Astrocyte (in vitro differentiated cells and primary cell): ENCODE data around the gene CD22. TPM values are rescaled to one million over a fixed set of nuclear protein-coding genes. Genes with fewer than 3 reads are reported as not detected.

ENCODE experiments used
- DNase-seq: peaks from one replicate; pipeline ENCODE4 v3.0.0-alpha.2; 2010; ENCODE audit warnings: low read depth
- FAIRE-seq: peaks from 2 replicates; lab custom pipeline; 2011; peaks lifted over from hg19 to GRCh38; lab: Jason Lieb, UNC
- H2AFZ ChIP-seq: 2 replicates; pipeline ENCODE4 v1.6.0; 2012; ENCODE audit warnings: low read depth, low read length, inconsistent platforms
- H3K27ac ChIP-seq: 2 replicates; pipeline ENCODE4 v1.5.1; 2011; ENCODE audit warnings: low read depth, low read length, inconsistent platforms
- H3K27me3 ChIP-seq: 2 replicates; pipeline ENCODE4 v1.6.0; 2011; ENCODE audit warnings: low read length, inconsistent platforms; ENCODE audit not compliant: insufficient read depth
- H3K36me3 ChIP-seq: 2 replicates; pipeline ENCODE4 v1.5.1; 2011; ENCODE audit warnings: low read length, inconsistent platforms; ENCODE audit not compliant: insufficient read depth
- H3K4me1 ChIP-seq: 2 replicates; pipeline ENCODE4 v1.5.1; 2011; ENCODE audit warnings: low read length, inconsistent platforms; ENCODE audit not compliant: insufficient read depth
- H3K4me2 ChIP-seq: 2 replicates; pipeline ENCODE4 v1.6.0; 2012; ENCODE audit warnings: low read length, inconsistent platforms
- H3K4me3 ChIP-seq: 2 replicates; pipeline ENCODE4 v1.5.1; 2011; ENCODE audit warnings: low read depth, mild to moderate bottlenecking, low read length, inconsistent platforms; ENCODE audit not compliant: insufficient read depth
- H3K79me2 ChIP-seq: 2 replicates; pipeline ENCODE4 v1.6.0; 2012; ENCODE audit warnings: mild to moderate bottlenecking, low read length, inconsistent platforms; ENCODE audit not compliant: insufficient read depth
- H3K9ac ChIP-seq: 2 replicates; pipeline ENCODE4 v1.6.0; 2012; ENCODE audit warnings: mild to moderate bottlenecking, low read length, inconsistent platforms
- H3K9me3 ChIP-seq: 2 replicates; pipeline ENCODE4 v1.5.1; 2012; ENCODE audit warnings: low read depth, mild to moderate bottlenecking, low read length, inconsistent platforms; ENCODE audit not compliant: insufficient read depth
- H4K20me1 ChIP-seq: 2 replicates; pipeline ENCODE4 v1.6.0; 2012; ENCODE audit warnings: low read length, inconsistent platforms; ENCODE audit not compliant: insufficient read depth
- H3K27ac Mint-ChIP-seq: one replicate; pipeline ENCODE4 v1.8.0; 2021; ENCODE audit warnings: mild to moderate bottlenecking, mixed read lengths; ENCODE audit not compliant: unreplicated experiment
- H3K27me3 Mint-ChIP-seq: one replicate; pipeline ENCODE4 v1.8.0; 2021; ENCODE audit warnings: low read depth, mixed read lengths; ENCODE audit not compliant: unreplicated experiment
- H3K36me3 Mint-ChIP-seq: one replicate; pipeline ENCODE4 v1.8.0; 2021; ENCODE audit warnings: low read depth, mixed read lengths; ENCODE audit not compliant: unreplicated experiment
- H3K4me1 Mint-ChIP-seq: one replicate; pipeline ENCODE4 v1.8.0; 2021; ENCODE audit warnings: low read depth, mixed read lengths; ENCODE audit not compliant: unreplicated experiment
- H3K4me3 Mint-ChIP-seq: one replicate; pipeline ENCODE4 v1.8.0; 2021; ENCODE audit warnings: mild to moderate bottlenecking, moderate library complexity, mixed read lengths; ENCODE audit not compliant: unreplicated experiment
- H3K9me3 Mint-ChIP-seq: one replicate; pipeline ENCODE4 v1.8.0; 2021; ENCODE audit warnings: mild to moderate bottlenecking, mixed read lengths; ENCODE audit not compliant: unreplicated experiment
- EZH2 ChIP-seq: IDR thresholded peaks from 2 replicates; pipeline ENCODE4 v1.6.1; 2012; ENCODE audit warnings: mild to moderate bottlenecking, low read length, inconsistent platforms; ENCODE audit not compliant: insufficient read depth
- total RNA-seq: library from RNA; stranded (reverse); gene quantifications from 2 replicates; pipeline ENCODE4 v1.2.1, GENCODE V29; 2021
- TF ChIP-seq, protein P1 (sequence below): IDR thresholded peaks from 2 replicates; pipeline ENCODE4 v1.5.1; 2011; ENCODE audit warnings: low read depth, mild to moderate bottlenecking, inconsistent platforms, low read length, moderate library complexity; ENCODE audit not compliant: insufficient read depth

CD22 gene
- total RNA-seq, 1 donor from 2014 or later: not detected

- Histone ChIP-seq H2AFZ (no peak overlapping the region), H3K36me3 (no peaks in the 10 kb centered on the region), H3K27ac (no peak overlapping the region), H3K4me2 (no peak overlapping the region), H3K79me2 (no peaks in the 10 kb centered on the region), H3K9ac (no peak overlapping the region), H3K27me3 (no peaks in the 10 kb centered on the region), H3K4me1 (no peaks in the 10 kb centered on the region), H3K9me3 (no peaks in the 10 kb centered on the region), H4K20me1 (no peaks in the 10 kb centered on the region), H3K4me3 (no peak overlapping the region)
- DNase-seq (no peak), FAIRE-seq (no peak)
- no peaks in the 10 kb centered on the region for H3K4me1 Mint-ChIP-seq
- H3K9me3 Mint-ChIP-seq: no peaks in the 10 kb centered on the region
- H3K27me3 Mint-ChIP-seq: peaks cover 44% of the 10 kb centered on the region
- H3K27ac Mint-ChIP-seq: no peak overlapping the region
- H3K36me3 Mint-ChIP-seq: no peaks in the 10 kb centered on the region
- no peak overlapping the region for H3K4me3 Mint-ChIP-seq
- TF ChIP-seq, protein P1, sequence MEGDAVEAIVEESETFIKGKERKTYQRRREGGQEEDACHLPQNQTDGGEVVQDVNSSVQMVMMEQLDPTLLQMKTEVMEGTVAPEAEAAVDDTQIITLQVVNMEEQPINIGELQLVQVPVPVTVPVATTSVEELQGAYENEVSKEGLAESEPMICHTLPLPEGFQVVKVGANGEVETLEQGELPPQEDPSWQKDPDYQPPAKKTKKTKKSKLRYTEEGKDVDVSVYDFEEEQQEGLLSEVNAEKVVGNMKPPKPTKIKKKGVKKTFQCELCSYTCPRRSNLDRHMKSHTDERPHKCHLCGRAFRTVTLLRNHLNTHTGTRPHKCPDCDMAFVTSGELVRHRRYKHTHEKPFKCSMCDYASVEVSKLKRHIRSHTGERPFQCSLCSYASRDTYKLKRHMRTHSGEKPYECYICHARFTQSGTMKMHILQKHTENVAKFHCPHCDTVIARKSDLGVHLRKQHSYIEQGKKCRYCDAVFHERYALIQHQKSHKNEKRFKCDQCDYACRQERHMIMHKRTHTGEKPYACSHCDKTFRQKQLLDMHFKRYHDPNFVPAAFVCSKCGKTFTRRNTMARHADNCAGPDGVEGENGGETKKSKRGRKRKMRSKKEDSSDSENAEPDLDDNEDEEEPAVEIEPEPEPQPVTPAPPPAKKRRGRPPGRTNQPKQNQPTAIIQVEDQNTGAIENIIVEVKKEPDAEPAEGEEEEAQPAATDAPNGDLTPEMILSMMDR: no peak
- no peak for TF ChIP-seq EZH2
Measured at GRCh38 chr19:35337097-35337983, 8.4 kb downstream of the CD22 start.

DNA sequence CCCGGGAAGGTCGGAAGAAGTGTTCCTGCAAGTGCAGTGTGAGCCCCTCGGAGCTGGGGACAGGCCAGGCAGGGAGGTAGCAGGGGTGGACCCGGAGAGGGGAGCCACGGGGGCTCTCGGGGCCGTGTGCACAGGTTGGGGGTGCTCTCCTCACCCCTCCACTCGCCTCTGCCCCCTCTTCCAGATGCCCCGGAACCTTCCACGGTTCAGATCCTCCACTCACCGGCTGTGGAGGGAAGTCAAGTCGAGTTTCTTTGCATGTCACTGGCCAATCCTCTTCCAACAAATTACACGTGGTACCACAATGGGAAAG, 9.0 kb downstream of the CD22 start:
- Histone ChIP-seq H4K20me1 (no peaks in the 10 kb centered on the region), H3K79me2 (no peaks in the 10 kb centered on the region), H2AFZ (no peak overlapping the region), H3K27ac (no peak overlapping the region), H3K9ac (no peak overlapping the region), H3K4me3 (no peak overlapping the region), H3K27me3 (no peaks in the 10 kb centered on the region), H3K9me3 (no peaks in the 10 kb centered on the region), H3K4me1 (no peaks in the 10 kb centered on the region), H3K4me2 (no peak overlapping the region), H3K36me3 (no peaks in the 10 kb centered on the region)
- H3K36me3 Mint-ChIP-seq: no peaks in the 10 kb centered on the region
- FAIRE-seq (no peak), DNase-seq (no peak)
- H3K27me3 Mint-ChIP-seq: peaks cover 43% of the 10 kb centered on the region
- H3K4me3 Mint-ChIP-seq: no peak overlapping the region
- H3K4me1 Mint-ChIP-seq: no peaks in the 10 kb centered on the region
- no peak for TF ChIP-seq EZH2
- TF ChIP-seq, protein P1: no peak
- no peak overlapping the region for H3K27ac Mint-ChIP-seq
- no peaks in the 10 kb centered on the region for H3K9me3 Mint-ChIP-seq

- Histone ChIP-seq H3K4me3 (no peak overlapping the region), H3K4me2 (no peak overlapping the region), H3K36me3 (no peaks in the 10 kb centered on the region), H3K27ac (no peak overlapping the region), H3K9me3 (no peaks in the 10 kb centered on the region), H4K20me1 (no peaks in the 10 kb centered on the region), H3K27me3 (no peaks in the 10 kb centered on the region), H3K4me1 (no peaks in the 10 kb centered on the region), H2AFZ (no peak overlapping the region), H3K9ac (no peak overlapping the region), H3K79me2 (no peaks in the 10 kb centered on the region)
- no peaks in the 10 kb centered on the region for H3K9me3 Mint-ChIP-seq
- DNase-seq (no peak), FAIRE-seq (no peak)
- H3K4me3 Mint-ChIP-seq: no peak overlapping the region
- H3K36me3 Mint-ChIP-seq: no peaks in the 10 kb centered on the region
- TF ChIP-seq EZH2: no peak
- TF ChIP-seq, protein P1: no peak
- H3K27ac Mint-ChIP-seq: no peak overlapping the region
- no peaks in the 10 kb centered on the region for H3K4me1 Mint-ChIP-seq
- peaks cover 46% of the 10 kb centered on the region for H3K27me3 Mint-ChIP-seq
Measured at GRCh38 chr19:35340431-35340830, 11.4 kb downstream of the CD22 start.
